Fibroblast of the conjunctiva (primary cell): Measurements from ENCODE around the gene PIK3AP1.
"Not testable (repeated sequence)": the region's sequence is repeated elsewhere in the genome, so short reads cannot be mapped to it uniquely, and the experiment has no call there.

Experiments
- DNase-seq: peaks from one replicate; pipeline ENCODE4 v3.0.0-alpha.2; 2010; ENCODE audit warnings: low read depth

PIK3AP1 gene

GRCh38 chr10:96720422-96721206 is at the start of gene PIK3AP1:
PIK3AP1 (minus strand) TSS chr10:96720514; CDS start chr10:96720394, 120 bp downstream.
- no peak for DNase-seq

GRCh38 chr10:96768136-96768535 is 47.8 kb upstream of the PIK3AP1 start:
- DNase-seq, result no peak

GRCh38 chr10:96767611-96768010 is 47.3 kb upstream of the PIK3AP1 start:
- no peak for DNase-seq

- peak; percentile 17 for DNase-seq
Measured at GRCh38 chr10:96765406-96766240, 45.3 kb upstream of the PIK3AP1 start.

GRCh38 chr10:96764425-96765060 is 44.2 kb upstream of the PIK3AP1 start:
- DNase-seq, result no peak

GRCh38 chr10:96758423-96758822 is 38.1 kb upstream of the PIK3AP1 start:
- DNase-seq, result no peak

GRCh38 chr10:96756111-96756903 is 36.0 kb upstream of the PIK3AP1 start:
- DNase-seq, result no peak

- DNase-seq, result no peak
Measured at GRCh38 chr10:96753956-96754355, 33.6 kb upstream of the PIK3AP1 start.

GRCh38 chr10:96752375-96752774 is 32.1 kb upstream of the PIK3AP1 start:
- DNase-seq, result no peak

GRCh38 chr10:96750316-96750715 is 30.0 kb upstream of the PIK3AP1 start:
- not testable (repeated sequence) for DNase-seq

GRCh38 chr10:96747734-96748550 is 27.6 kb upstream of the PIK3AP1 start:
- DNase-seq, result no peak

GRCh38 chr10:96746503-96746902 is 26.2 kb upstream of the PIK3AP1 start:
- DNase-seq, result no peak

- no peak for DNase-seq
Measured at GRCh38 chr10:96745950-96746349, 25.6 kb upstream of the PIK3AP1 start.

GRCh38 chr10:96743988-96744585 is 23.8 kb upstream of the PIK3AP1 start:
- no peak for DNase-seq

GRCh38 chr10:96741557-96741956 is 21.2 kb upstream of the PIK3AP1 start:
- DNase-seq, result not testable (repeated sequence)

GRCh38 chr10:96740579-96741281 is 20.4 kb upstream of the PIK3AP1 start:
- DNase-seq, result no peak

- DNase-seq, result no peak
Measured at GRCh38 chr10:96740141-96740540, 19.8 kb upstream of the PIK3AP1 start.

- DNase-seq, result not testable (repeated sequence)
Measured at GRCh38 chr10:96737307-96737902, 17.1 kb upstream of the PIK3AP1 start.

- DNase-seq, result no peak
Measured at GRCh38 chr10:96724621-96725020, 4.3 kb upstream of the PIK3AP1 start.

- no peak for DNase-seq
Measured at GRCh38 chr10:96721207-96721572, 876 bp upstream of the PIK3AP1 start.
